Neural cell (in vitro differentiated cells): Measurements from ENCODE around the gene DPPA2. TPM values are rescaled to one million over a fixed set of nuclear protein-coding genes. Genes with fewer than 3 reads are reported as not detected.

Experiments used
- polyA plus RNA-seq: library from polyadenylated mRNA; depleted of rRNA; stranded (reverse); fragments of >200 nt; gene quantifications from 2 replicates; pipeline ENCODE4 v1.2.3, GENCODE V29; 2014
- small RNA-seq, 3 experiments: library from RNA; depleted of rRNA; stranded (forward); fragments of <200 nt; gene quantifications; one replicate each; pipeline ENCODE3, GENCODE V24; 2012

Gene DPPA2
- polyA plus RNA-seq, 1 donor from 2014 or later: not detected

Small RNAs within 50 kb of the gene (small RNA-seq; reads per million reads assigned to genes)
- gene AC124945.1: 0 reads per million in 3 experiments
- 0 reads per million in 3 experiments for gene RF00017

Other genes with a start within 250 kb of the DPPA2 start
- not detected in 2 replicates for gene MORC1, start 198.4 kb downstream of the DPPA2 start, polyA plus RNA-seq
- not detected in 2 replicates for gene C3orf85, start 179.8 kb downstream of the DPPA2 start, polyA plus RNA-seq
- gene DPPA4, start 21.0 kb upstream of the DPPA2 start, polyA plus RNA-seq: 1.2 and 1.6 TPM in 2 replicates